H9 (cell line): ENCODE measurements around the gene ST8SIA2. TPM values are rescaled to one million over a fixed set of nuclear protein-coding genes. Genes with fewer than 3 reads are reported as not detected.
"Not testable (repeated sequence)": the region's sequence is repeated elsewhere in the genome, so short reads cannot be mapped to it uniquely, and the experiment has no call there.

Source experiments
- DNase-seq: peaks from one replicate; pipeline ENCODE4 v3.0.0-alpha.2; 2017
- H2AFZ ChIP-seq: one replicate; pipeline ENCODE4 v1.6.1; 2013; ENCODE audit warnings: mild to moderate bottlenecking, low read length, control low read depth, moderate library complexity
- H2AK5ac ChIP-seq: 2 replicates; pipeline ENCODE4 v1.6.1; 2013; ENCODE audit warnings: low read length, control low read depth, mixed read lengths; ENCODE audit not compliant: insufficient read length
- H2BK120ac ChIP-seq: one replicate; pipeline ENCODE4 v1.6.1; 2013; ENCODE audit warnings: low read depth, mild to moderate bottlenecking, low read length, control low read depth, inconsistent platforms; ENCODE audit not compliant: poor library complexity, severe bottlenecking
- H2BK12ac ChIP-seq: 2 replicates; pipeline ENCODE4 v1.6.1; 2013; ENCODE audit warnings: low read length, control low read depth, mixed read lengths, low read depth; ENCODE audit not compliant: insufficient read length
- H2BK15ac ChIP-seq: 2 replicates; pipeline ENCODE4 v1.6.1; 2013; ENCODE audit warnings: low read depth, low read length, control low read depth
- H2BK20ac ChIP-seq: one replicate; pipeline ENCODE4 v1.6.1; 2013; ENCODE audit warnings: low read depth, mild to moderate bottlenecking, low read length, control low read depth, inconsistent platforms; ENCODE audit not compliant: poor library complexity, severe bottlenecking
- H2BK5ac ChIP-seq: 2 replicates; pipeline ENCODE4 v1.6.1; 2013; ENCODE audit warnings: low read length, control low read depth, mixed read lengths; ENCODE audit not compliant: insufficient read length
- H3K14ac ChIP-seq: 2 replicates; pipeline ENCODE4 v1.6.1; 2013; ENCODE audit warnings: low read length, control low read depth; ENCODE audit not compliant: insufficient read depth
- H3K18ac ChIP-seq: 2 replicates; pipeline ENCODE4 v1.6.1; 2013; ENCODE audit warnings: low read depth, mild to moderate bottlenecking, mixed read lengths, low read length, control low read depth; ENCODE audit not compliant: insufficient read length
- H3K23ac ChIP-seq: 2 replicates; pipeline ENCODE4 v1.6.1; 2013; ENCODE audit warnings: low read length, control low read depth, mixed read lengths, low read depth; ENCODE audit not compliant: insufficient read length
- H3K23me2 ChIP-seq: 2 replicates; pipeline ENCODE4 v1.6.1; 2013; ENCODE audit warnings: low read depth, mild to moderate bottlenecking, mixed read lengths, low read length, control low read depth; ENCODE audit not compliant: insufficient read length, poor library complexity, severe bottlenecking
- H3K27ac ChIP-seq: 2 replicates; pipeline ENCODE4 v1.5.1; 2013; ENCODE audit warnings: low read length, control low read depth, mixed read lengths, low read depth; ENCODE audit not compliant: insufficient read length
- H3K27me3 ChIP-seq: 2 replicates; pipeline ENCODE4 v1.6.1; 2013; ENCODE audit warnings: low read length, control low read depth, inconsistent platforms; ENCODE audit not compliant: insufficient read depth
- H3K4ac ChIP-seq: 2 replicates; pipeline ENCODE4 v1.6.1; 2013; ENCODE audit warnings: low read depth, mild to moderate bottlenecking, control low read depth, inconsistent platforms, low read length, moderate library complexity
- H3K4me1 ChIP-seq: 2 replicates; pipeline ENCODE4 v1.6.1; 2013; ENCODE audit warnings: low read length, control low read depth, inconsistent platforms; ENCODE audit not compliant: insufficient read depth
- H3K4me2 ChIP-seq: 2 replicates; pipeline ENCODE4 v1.6.1; 2013; ENCODE audit warnings: low read length, control low read depth, mixed read lengths; ENCODE audit not compliant: insufficient read length, insufficient read depth
- H3K56ac ChIP-seq: 2 replicates; pipeline ENCODE4 v1.6.1; 2013; ENCODE audit warnings: low read depth, mild to moderate bottlenecking, mixed read lengths, low read length, control low read depth; ENCODE audit not compliant: insufficient read length
- H3K79me1 ChIP-seq: 2 replicates; pipeline ENCODE4 v1.6.1; 2013; ENCODE audit warnings: low read depth, mild to moderate bottlenecking, moderate library complexity, low read length, control low read depth, inconsistent platforms; ENCODE audit not compliant: insufficient read depth, poor library complexity, severe bottlenecking
- H3K79me2 ChIP-seq: 2 replicates; pipeline ENCODE4 v1.6.1; 2013; ENCODE audit warnings: low read length, control low read depth, inconsistent platforms; ENCODE audit not compliant: insufficient read depth
- H3K9ac ChIP-seq: 2 replicates; pipeline ENCODE4 v1.6.1; 2013; ENCODE audit warnings: low read length, control low read depth, mixed read lengths; ENCODE audit not compliant: insufficient read length; ENCODE audit errors: extremely low read depth
- H3K9me3 ChIP-seq: one replicate; pipeline ENCODE4 v1.6.1; 2013; ENCODE audit warnings: low read depth, low read length, inconsistent platforms; ENCODE audit not compliant: control insufficient read depth
- H3T11ph ChIP-seq: one replicate; pipeline ENCODE4 v1.6.1; 2013; ENCODE audit warnings: mild to moderate bottlenecking, low read length, control low read depth, inconsistent platforms
- H4K20me1 ChIP-seq: one replicate; pipeline ENCODE4 v1.6.1; 2013; ENCODE audit not compliant: control insufficient read depth, insufficient read length, insufficient read depth
- H4K5ac ChIP-seq: 2 replicates; pipeline ENCODE4 v1.6.1; 2013; ENCODE audit warnings: low read depth, mild to moderate bottlenecking, mixed read lengths, low read length, control low read depth; ENCODE audit not compliant: insufficient read length
- H4K8ac ChIP-seq: replicated peaks from 2 replicates; pipeline ENCODE4 v1.6.1; 2013; ENCODE audit warnings: low read length, control low read depth, mixed read lengths, low read depth; ENCODE audit not compliant: insufficient read length
- H4K91ac ChIP-seq: 2 replicates; pipeline ENCODE4 v1.6.1; 2013; ENCODE audit warnings: low read depth, mild to moderate bottlenecking, moderate library complexity, mixed read lengths, low read length, control low read depth; ENCODE audit not compliant: insufficient read length
- H3K27ac Mint-ChIP-seq, 3 experiments: 2 replicates in 2 of 3; 3 replicates in 1 of 3; pipeline ENCODE4 v1.8.0; 2020 to 2021; ENCODE audit warnings: mixed read lengths in 3 of 3, mild to moderate bottlenecking in 1 of 3, moderate library complexity in 1 of 3
- H3K27me3 Mint-ChIP-seq: 2 replicates; pipeline ENCODE4 v1.8.0; 2021; ENCODE audit warnings: low read depth, mild to moderate bottlenecking, moderate library complexity, mixed read lengths
- H3K36me3 Mint-ChIP-seq, 3 experiments: 2 replicates in 2 of 3; 3 replicates in 1 of 3; pipeline ENCODE4 v1.8.0; 2020 to 2021; ENCODE audit warnings: low read depth in 3 of 3, mixed read lengths in 3 of 3; ENCODE audit not compliant: insufficient read depth in 1 of 3
- H3K4me1 Mint-ChIP-seq, 2 experiments: 2 replicates each; pipeline ENCODE4 v1.8.0; 2020; ENCODE audit warnings: mixed read lengths in 2 of 2
- H3K4me3 Mint-ChIP-seq, 2 experiments: 2 replicates in 1 of 2; 3 replicates in 1 of 2; pipeline ENCODE4 v1.8.0; 2020 to 2021; ENCODE audit warnings: mild to moderate bottlenecking in 2 of 2, mixed read lengths in 2 of 2, moderate library complexity in 1 of 2
- H3K9me3 Mint-ChIP-seq, 2 experiments: 2 replicates in 1 of 2; 3 replicates in 1 of 2; pipeline ENCODE4 v1.8.0; 2020; ENCODE audit warnings: mild to moderate bottlenecking in 2 of 2, mixed read lengths in 2 of 2, moderate library complexity in 1 of 2
- CTCF ChIP-seq: fragments of 200-600 bp; sonication (generic); conservative IDR thresholded peaks from 3 replicates; pipeline ENCODE4 v1.8.0; 2021; ENCODE audit warnings: antibody characterized with exemption, mild to moderate bottlenecking
- WGBS: extraction: QIAGEN DNeasy Blood & Tissue Kit; methylation state at CpG from one replicate; pipeline ENCODE4 v1.1.7; 2013; ENCODE audit warnings: missing lambda C conversion rate, low lambda C conversion rate, mixed read lengths; ENCODE audit not compliant: insufficient read length; ENCODE audit errors: extremely low coverage; 5-methylcytosine and 5-hydroxymethylcytosine counted together
- total RNA-seq: library from RNA; stranded (reverse); gene quantifications from 2 replicates; pipeline ENCODE4 v1.2.1, GENCODE V29; 2021

The ST8SIA2 gene
- total RNA-seq, 1 experiment from 2014 or later: 1.8 TPM

GRCh38 chr15:92473756-92474155, 80.1 kb downstream of the ST8SIA2 start:
- H3K27ac Mint-ChIP-seq: no peak overlapping the region; a peak in 1 of 7 replicates
- Histone ChIP-seq H2BK20ac (no peak overlapping the region), H3K9ac (no peak overlapping the region), H3K27ac (no peak overlapping the region), H4K8ac (no peak overlapping the region), H3K18ac (no peak overlapping the region), H3K14ac (no peak overlapping the region), H3K9me3 (no peaks in the 10 kb centered on the region), H3K79me2 (no peaks in the 10 kb centered on the region), H3K4me1 (peaks cover 3% of the 10 kb centered on the region; the same call in 1 of the 2 replicates), H3K4ac (no peak overlapping the region), H2BK120ac (no peak overlapping the region), H2BK15ac (no peak overlapping the region), H4K20me1 (no peaks in the 10 kb centered on the region), H3K23me2 (no peaks in the 10 kb centered on the region), H4K91ac (no peak overlapping the region), H3K23ac (no peak overlapping the region), H3T11ph (no peak overlapping the region), H3K4me2 (no peak overlapping the region), H2AFZ (no peak overlapping the region), H3K27me3 (no peaks in the 10 kb centered on the region), H2AK5ac (no peak overlapping the region), H3K79me1 (no peaks in the 10 kb centered on the region), H2BK12ac (no peak overlapping the region), H3K56ac (no peak overlapping the region), H2BK5ac (no peak overlapping the region), H4K5ac (no peak overlapping the region)
- no CpG with 5 or more reads among the region's 12 CpGs for WGBS
- no peaks in the 10 kb centered on the region; a peak in 1 of 7 replicates for H3K36me3 Mint-ChIP-seq
- H3K4me1 Mint-ChIP-seq: peaks cover 15 to 16% of the 10 kb centered on the region in 2 experiments
- no peaks in the 10 kb centered on the region for H3K9me3 Mint-ChIP-seq
- no peak for TF ChIP-seq CTCF
- DNase-seq: peak; percentile 17
- peaks cover 12% of the 10 kb centered on the region for H3K27me3 Mint-ChIP-seq
- no peak overlapping the region for H3K4me3 Mint-ChIP-seq

- not testable (repeated sequence) for H4K5ac ChIP-seq, H2BK20ac ChIP-seq, H3K18ac ChIP-seq, H3K79me2 ChIP-seq, H2AFZ ChIP-seq, H2BK12ac ChIP-seq, H3K79me1 ChIP-seq, H3K27ac ChIP-seq, H3K23ac ChIP-seq, H3K9me3 Mint-ChIP-seq, H4K91ac ChIP-seq, H3K4me1 Mint-ChIP-seq, H3K27me3 ChIP-seq, H3T11ph ChIP-seq, H3K4me3 Mint-ChIP-seq, H3K23me2 ChIP-seq, H3K4ac ChIP-seq, H3K9ac ChIP-seq, H3K4me2 ChIP-seq, H2BK15ac ChIP-seq, DNase-seq, H4K8ac ChIP-seq, H3K27ac Mint-ChIP-seq, H4K20me1 ChIP-seq, H2AK5ac ChIP-seq, H3K56ac ChIP-seq, H3K36me3 Mint-ChIP-seq, H3K4me1 ChIP-seq, H2BK5ac ChIP-seq, H3K14ac ChIP-seq, H2BK120ac ChIP-seq, H3K9me3 ChIP-seq
- H3K27me3 Mint-ChIP-seq: peaks cover 12% of the 10 kb centered on the region
- no CpG with 5 or more reads among the region's 2 CpGs for WGBS
These were observed 86.0 kb downstream of the ST8SIA2 start for GRCh38 chr15:92479730-92480129.
